B cell (primary cell): ENCODE measurements around the gene LDB1. TPM values are rescaled to one million over a fixed set of nuclear protein-coding genes. Genes with fewer than 3 reads are reported as not detected.

Experiments
- ATAC-seq: fragments of 200-7000 bp; cut with Tn5 transposase; one replicate; pipeline ENCODE4 v1.10.0; 2021; ENCODE audit warnings: low read depth, mild to moderate bottlenecking, moderate number of reproducible peaks, moderate library complexity
- CTCF ChIA-PET: fragments of 350-600 bp; sonication (Branson Sonifier 250); formaldehyde crosslinking; loops from one replicate; lab custom pipeline; 2021; ENCODE audit warnings: antibody characterized with exemption, inconsistent platforms; lab: Charles Lee
- POLR2A ChIA-PET: fragments of 350-600 bp; sonication (Branson Sonifier 250); formaldehyde crosslinking; loops from one replicate; lab custom pipeline; 2021; ENCODE audit warnings: antibody characterized with exemption; lab: Charles Lee
- DNase-seq: peaks from one replicate; pipeline ENCODE4 v3.0.0; 2013
- H2AFZ ChIP-seq: 2 replicates; pipeline ENCODE4 v1.6.1; 2012; ENCODE audit warnings: mild to moderate bottlenecking, low read depth, low read length; ENCODE audit not compliant: insufficient read depth, poor library complexity, severe bottlenecking
- H3K27ac ChIP-seq, 2 donors: 1 replicate in 1 of 2; 2 replicates in 1 of 2; pipeline ENCODE4 v1.5.1; 2012 to 2013; ENCODE audit warnings: low read length in 2 of 2, mild to moderate bottlenecking in 2 of 2, moderate library complexity in 1 of 2
- H3K27me3 ChIP-seq, 4 experiments: fragments of 200-600 bp in 1 of 4; sonication (generic) in 1 of 4; replicated peaks in 1 of 4; 1 replicate in 2 of 4; 2 replicates in 2 of 4; pipeline versions ENCODE4 v1.6.1 to v1.7.0; 2013 to 2016; ENCODE audit warnings: low read length in 3 of 4, mild to moderate bottlenecking in 2 of 4, mixed read lengths in 1 of 4, moderate library complexity in 1 of 4; ENCODE audit not compliant: insufficient read depth in 4 of 4, control insufficient read depth in 3 of 4; ENCODE audit errors: control extremely low read depth in 1 of 4
- H3K36me3 ChIP-seq, 2 experiments: replicated peaks in 1 of 2; 1 replicate in 1 of 2; 2 replicates in 1 of 2; pipeline versions ENCODE4 v1.6.1 to v1.7.1; 2013; ENCODE audit warnings: low read length in 1 of 2; ENCODE audit not compliant: insufficient read depth in 2 of 2, control insufficient read depth in 1 of 2; ENCODE audit errors: control extremely low read depth in 1 of 2, extremely low read depth in 1 of 2
- H3K4me1 ChIP-seq, 2 donors: fragments of 200-600 bp in 1 of 2; sonication (generic) in 1 of 2; 1 replicate in 1 of 2; 2 replicates in 1 of 2; pipeline versions ENCODE4 v1.5.1 to v1.6.1; 2013 to 2017; ENCODE audit warnings: low read length in 2 of 2; ENCODE audit not compliant: control insufficient read depth in 2 of 2, insufficient read depth in 2 of 2
- H3K4me2 ChIP-seq: replicated peaks from 2 replicates; pipeline ENCODE3; 2012; ENCODE audit warnings: mild to moderate bottlenecking, low read depth, low read length; ENCODE audit not compliant: poor library complexity, severe bottlenecking
- H3K4me3 ChIP-seq, 5 experiments: fragments of 200-600 bp in 1 of 5; sonication (generic) in 1 of 5; 1 replicate in 3 of 5; 2 replicates in 2 of 5; pipeline versions ENCODE4 v1.5.1 to v1.7.0; 2011 to 2016; ENCODE audit warnings: low read length in 4 of 5, mild to moderate bottlenecking in 4 of 5, low read depth in 2 of 5, control low read depth in 1 of 5, moderate library complexity in 1 of 5; ENCODE audit not compliant: insufficient read depth in 1 of 5; ENCODE audit errors: control extremely low read depth in 1 of 5, extremely low read depth in 1 of 5
- H3K79me2 ChIP-seq: fragments of 200-600 bp; sonication (generic); one replicate; pipeline ENCODE4 v1.6.0; 2016; ENCODE audit warnings: low read length; ENCODE audit not compliant: control insufficient read depth, insufficient read depth
- H3K9ac ChIP-seq: fragments of 200-600 bp; sonication (generic); 2 replicates; pipeline ENCODE4 v1.6.1; 2017; ENCODE audit warnings: mild to moderate bottlenecking, low read length, moderate library complexity
- H3K9me3 ChIP-seq, 3 donors: one replicate each; pipeline versions ENCODE4 v1.6.1 to v1.7.1; 2013; ENCODE audit warnings: low read length in 2 of 3; ENCODE audit not compliant: control insufficient read depth in 2 of 3, insufficient read depth in 1 of 3; ENCODE audit errors: control extremely low read depth in 1 of 3
- H4K20me1 ChIP-seq: 2 replicates; pipeline ENCODE4 v1.6.0; 2012; ENCODE audit warnings: mild to moderate bottlenecking, low read length; ENCODE audit not compliant: insufficient read depth, control insufficient read depth, poor library complexity, severe bottlenecking
- H3K27ac Mint-ChIP-seq: one replicate; pipeline ENCODE4 v1.8.0; 2021; ENCODE audit warnings: mixed read lengths
- H3K27me3 Mint-ChIP-seq: one replicate; pipeline ENCODE4 v1.8.0; 2021; ENCODE audit warnings: mixed read lengths
- H3K4me1 Mint-ChIP-seq: one replicate; pipeline ENCODE4 v1.8.0; 2021; ENCODE audit warnings: mixed read lengths
- H3K4me3 Mint-ChIP-seq: one replicate; pipeline ENCODE4 v1.8.0; 2021; ENCODE audit warnings: mixed read lengths
- H3K9me3 Mint-ChIP-seq: one replicate; pipeline ENCODE4 v1.8.0; 2022; ENCODE audit warnings: mixed read lengths; ENCODE audit not compliant: insufficient read depth
- CTCF ChIP-seq: fragments of 200-600 bp; IDR thresholded peaks from one replicate; pipeline ENCODE4 v1.8.0; 2022; ENCODE audit warnings: antibody characterized with exemption, mild to moderate bottlenecking
- EZH2 ChIP-seq: IDR thresholded peaks from 2 replicates; pipeline ENCODE4 v1.6.1; 2012; ENCODE audit warnings: borderline replicate concordance, low read depth, mild to moderate bottlenecking, moderate library complexity, low read length; ENCODE audit not compliant: insufficient read depth, poor library complexity, severe bottlenecking
- WGBS: methylation state at CpG from one replicate; pipeline ENCODE4 v1.1.5; 2013; ENCODE audit warnings: missing lambda C conversion rate; ENCODE audit not compliant: insufficient coverage; 5-methylcytosine and 5-hydroxymethylcytosine counted together
- intact Hi-C: fragments of 100-400 bp; cut with micrococcal nuclease; formaldehyde crosslinking; loops from one replicate; pipeline ENCODE4 v1.10.0; 2022
- polyA plus RNA-seq: library from polyadenylated mRNA; depleted of rRNA; stranded (reverse); fragments of >200 nt; gene quantifications from 2 replicates; pipeline ENCODE4 v1.2.3, GENCODE V29; 2012
- total RNA-seq, 2 donors: library from RNA; stranded (reverse); fragments of 120-200 nt in 1 of 2; gene quantifications; 1 replicate in 1 of 2; 2 replicates in 1 of 2; pipeline versions ENCODE4 v1.2.3 to v1.2.4, GENCODE V29; 2013 to 2022

The LDB1 gene
- total and polyA plus RNA-seq, 2 donors (not counting 1 experiment from before 2014, with no cell fraction given), result 114 to 139 TPM

- Mint-ChIP-seq H3K4me3 (peak overlapping the region; percentile 86), H3K9me3 (no peaks in the 10 kb centered on the region), H3K27ac (peak overlapping the region; percentile 91), H3K27me3 (no peaks in the 10 kb centered on the region), H3K4me1 (peaks cover 59% of the 10 kb centered on the region)
- H3K4me2 ChIP-seq, result peak overlapping the region; percentile 96
- H3K4me3 ChIP-seq, result peak overlapping the region; percentile 22 to 64 (median 57)
- ATAC-seq (peak; percentile 4), DNase-seq (peak; percentile 33)
- peaks cover 6 to 23% of the 10 kb centered on the region in 2 experiments for H3K36me3 ChIP-seq
- no peak for TF ChIP-seq EZH2
- TF ChIP-seq CTCF, result no peak
- POLR2A ChIA-PET, result interaction anchor here (0.5 to 1.3 kb wide), 4 partner anchors 49 to 538 kb away, joined by 3 to 7 read pairs (median 4); partner anchors contain the start of gene HPS6
- H3K79me2 ChIP-seq, result peaks cover 85% of the 10 kb centered on the region
- H3K27me3 ChIP-seq, result no peaks in the 10 kb centered on the region
- 1% methylated on average over 38 of the region's 45 CpGs for WGBS
- CTCF ChIA-PET, result interaction anchor here (0.7 to 1.6 kb wide), 4 partner anchors 18 to 421 kb away, joined by 3 to 5 read pairs (median 3); no protein-coding TSS in a partner anchor
- peaks cover 70% of the 10 kb centered on the region for H4K20me1 ChIP-seq
- intact Hi-C loops, result no loop called here
- no peaks in the 10 kb centered on the region for H3K9me3 ChIP-seq
- peak overlapping the region; percentile 77 for H2AFZ ChIP-seq
- peaks cover 58 to 68% of the 10 kb centered on the region in 2 donors for H3K4me1 ChIP-seq
- peak overlapping the region in 1 of 2 donors; percentile 56 for H3K27ac ChIP-seq
- peak overlapping the region; percentile 68 for H3K9ac ChIP-seq
These were observed 6.0 kb downstream of the LDB1 start for GRCh38 chr10:102113956-102114857.
